HepG2 (cell line): ENCODE data around the gene PRCD. TPM values are rescaled to one million over a fixed set of nuclear protein-coding genes. Genes with fewer than 3 reads are reported as not detected.

Source experiments
- BCL3 ChIP-seq: sonication (generic); formaldehyde crosslinking; IDR thresholded peaks from 2 replicates; pipeline ENCODE4 v1.5.1; 2020; ENCODE audit warnings: mild to moderate bottlenecking, missing genetic modification reagents, moderate library complexity
- CCDC6 ChIP-seq: sonication (generic); formaldehyde crosslinking; IDR thresholded peaks from 2 replicates; pipeline ENCODE4 v1.8.1; 2022; ENCODE audit warnings: mild to moderate bottlenecking, missing genetic modification reagents, moderate library complexity
- KLF11 ChIP-seq: IDR thresholded peaks from 2 replicates; pipeline ENCODE4 v1.6.1; 2016; ENCODE audit warnings: missing compliant biosample characterization
- RFXANK ChIP-seq: IDR thresholded peaks from 2 replicates; pipeline ENCODE4 v1.6.1; 2016
- SMYD3 ChIP-seq: sonication (generic); formaldehyde crosslinking; IDR thresholded peaks from 2 replicates; pipeline ENCODE4 v1.8.1; 2023; ENCODE audit warnings: mild to moderate bottlenecking, missing genetic modification reagents
- SNAPC4 ChIP-seq: sonication (generic); formaldehyde crosslinking; IDR thresholded peaks from 2 replicates; pipeline ENCODE4 v1.4.0; 2020; ENCODE audit warnings: mild to moderate bottlenecking, missing genetic modification reagents
- SP5 ChIP-seq: IDR thresholded peaks from 2 replicates; pipeline ENCODE4 v1.6.1; 2016; ENCODE audit warnings: low read depth, borderline replicate concordance
- THAP11 ChIP-seq: IDR thresholded peaks from 2 replicates; pipeline ENCODE4 v1.6.1; 2016; ENCODE audit warnings: missing biosample characterization, missing genetic modification reagents
- U2AF2 ChIP-seq: fragments of 200-400 bp; formaldehyde crosslinking; IDR thresholded peaks from 2 replicates; pipeline ENCODE4 v1.6.1; 2017; ENCODE audit warnings: low read depth, mild to moderate bottlenecking, low read length
- ZFP62 ChIP-seq: sonication (generic); formaldehyde crosslinking; IDR thresholded peaks from 2 replicates; pipeline ENCODE4 v1.4.0; 2020; ENCODE audit warnings: missing genetic modification reagents
- ZNF501 ChIP-seq: sonication (generic); formaldehyde crosslinking; IDR thresholded peaks from 2 replicates; pipeline ENCODE4 v1.5.1; 2020; ENCODE audit warnings: mild to moderate bottlenecking, moderate library complexity, missing genetic modification reagents
- ZNF563 ChIP-seq: sonication (generic); formaldehyde crosslinking; IDR thresholded peaks from 2 replicates; pipeline ENCODE4 v1.8.0; 2022; ENCODE audit warnings: mild to moderate bottlenecking, moderate library complexity, missing genetic modification reagents
- ZNF841 ChIP-seq: sonication (generic); formaldehyde crosslinking; IDR thresholded peaks from 2 replicates; pipeline ENCODE4 v1.8.1; 2023; ENCODE audit warnings: missing genetic modification reagents, borderline replicate concordance
- polyA plus RNA-seq, 8 experiments: library from polyadenylated mRNA; depleted of rRNA in 3 of 8; stranded (reverse) in 7 of 8; unstranded in 1 of 8; fragments of >200 nt; fragmentation: Illumina TruSeq in 4 of 8; extraction: Trizol in 4 of 8; gene quantifications; 2 replicates each; pipeline versions ENCODE4 v1.2.1 to v1.2.3, GENCODE V29; 2011 to 2016; ENCODE audit warnings: low read depth in 4 of 8, missing spikeins in 1 of 8, mixed read lengths in 1 of 8; ENCODE audit not compliant: insufficient read depth in 1 of 8
- total RNA-seq, 5 experiments: library from RNA; depleted of rRNA; stranded (reverse); fragments of >200 nt; fragmentation: Illumina TruSeq; extraction: Trizol; gene quantifications; 2 replicates each; pipeline ENCODE4 v1.2.3, GENCODE V29; 2016; ENCODE audit warnings: low read depth in 1 of 5
- TF ChIP-seq, protein P1 (sequence below): sonication (generic); formaldehyde crosslinking; IDR thresholded peaks from 2 replicates; pipeline ENCODE4 v1.4.0; 2020; ENCODE audit warnings: missing genetic modification reagents, borderline replicate concordance

Gene PRCD
- total and polyA plus RNA-seq, 2 of the 13 experiments (the other 11 are each of a cell fraction or from before 2014, with no cell fraction given) = 0.51 TPM; not detected in 1

GRCh38 chr17:76548378-76549214, 8.8 kb downstream of the PRCD start (continued):
- TF ChIP-seq SNAPC4 (0 out of 2 replicates have a peak, but pooled peaks have one; percentile 38), THAP11 (CRISPR knock-in tag) (no peak), ZNF841 (CRISPR knock-in tag) (no peak), ZNF501 (CRISPR knock-in tag) (peak; percentile 47; the same call in 1 of the 2 replicates), ZFP62 (CRISPR knock-in tag) (no peak), CCDC6 (CRISPR knock-in tag) (peak; percentile 40; the same call in 1 of the 2 replicates), SMYD3 (CRISPR knock-in tag) (no peak), SP5 (CRISPR knock-in tag) (no peak), RFXANK (no peak), KLF11 (no peak), BCL3 (CRISPR knock-in tag) (0 out of 2 replicates have a peak, but pooled peaks have one; percentile 59), U2AF2 (no peak), ZNF563 (CRISPR knock-in tag) (no peak)
- TF ChIP-seq, protein P1, sequence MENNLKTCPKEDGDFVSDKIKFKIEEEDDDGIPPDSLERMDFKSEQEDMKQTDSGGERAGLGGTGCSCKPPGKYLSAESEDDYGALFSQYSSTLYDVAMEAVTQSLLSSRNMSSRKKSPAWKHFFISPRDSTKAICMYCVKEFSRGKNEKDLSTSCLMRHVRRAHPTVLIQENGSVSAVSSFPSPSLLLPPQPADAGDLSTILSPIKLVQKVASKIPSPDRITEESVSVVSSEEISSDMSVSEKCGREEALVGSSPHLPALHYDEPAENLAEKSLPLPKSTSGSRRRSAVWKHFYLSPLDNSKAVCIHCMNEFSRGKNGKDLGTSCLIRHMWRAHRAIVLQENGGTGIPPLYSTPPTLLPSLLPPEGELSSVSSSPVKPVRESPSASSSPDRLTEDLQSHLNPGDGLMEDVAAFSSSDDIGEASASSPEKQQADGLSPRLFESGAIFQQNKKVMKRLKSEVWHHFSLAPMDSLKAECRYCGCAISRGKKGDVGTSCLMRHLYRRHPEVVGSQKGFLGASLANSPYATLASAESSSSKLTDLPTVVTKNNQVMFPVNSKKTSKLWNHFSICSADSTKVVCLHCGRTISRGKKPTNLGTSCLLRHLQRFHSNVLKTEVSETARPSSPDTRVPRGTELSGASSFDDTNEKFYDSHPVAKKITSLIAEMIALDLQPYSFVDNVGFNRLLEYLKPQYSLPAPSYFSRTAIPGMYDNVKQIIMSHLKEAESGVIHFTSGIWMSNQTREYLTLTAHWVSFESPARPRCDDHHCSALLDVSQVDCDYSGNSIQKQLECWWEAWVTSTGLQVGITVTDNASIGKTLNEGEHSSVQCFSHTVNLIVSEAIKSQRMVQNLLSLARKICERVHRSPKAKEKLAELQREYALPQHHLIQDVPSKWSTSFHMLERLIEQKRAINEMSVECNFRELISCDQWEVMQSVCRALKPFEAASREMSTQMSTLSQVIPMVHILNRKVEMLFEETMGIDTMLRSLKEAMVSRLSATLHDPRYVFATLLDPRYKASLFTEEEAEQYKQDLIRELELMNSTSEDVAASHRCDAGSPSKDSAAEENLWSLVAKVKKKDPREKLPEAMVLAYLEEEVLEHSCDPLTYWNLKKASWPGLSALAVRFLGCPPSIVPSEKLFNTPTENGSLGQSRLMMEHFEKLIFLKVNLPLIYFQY (CRISPR knock-in tag) = no peak; the same call in 1 of the 2 replicates
